NCI-H1417 treated with DMSO at 0.1 percent for 48 hours (cell line): ENCODE results near the gene UHRF2.
"Not testable (repeated sequence)": the region's sequence is repeated elsewhere in the genome, so short reads cannot be mapped to it uniquely, and the experiment has no call there.

Experiments
- DNase-seq: peaks from one replicate; lab custom pipeline; 2025; lab: John Stamatoyannopoulos, UW

UHRF2 gene

GRCh38 chr9:6428940-6429889 lies 16.2 kb downstream of the UHRF2 start:
- no peak for DNase-seq

- no peak for DNase-seq
Observed at GRCh38 chr9:6431038-6431437, 18.0 kb downstream of the UHRF2 start.

- no peak for DNase-seq
Observed at GRCh38 chr9:6433410-6433809, 20.4 kb downstream of the UHRF2 start.

GRCh38 chr9:6439051-6439703 lies 26.2 kb downstream of the UHRF2 start:
- DNase-seq, result no peak

- no peak for DNase-seq
Observed at GRCh38 chr9:6440405-6440804, 27.4 kb downstream of the UHRF2 start.

GRCh38 chr9:6441269-6441668 lies 28.3 kb downstream of the UHRF2 start:
- no peak for DNase-seq

GRCh38 chr9:6443661-6444060 lies 30.7 kb downstream of the UHRF2 start:
- no peak for DNase-seq

GRCh38 chr9:6444128-6444527 lies 31.1 kb downstream of the UHRF2 start:
- no peak for DNase-seq

- no peak for DNase-seq
Observed at GRCh38 chr9:6449086-6449485, 36.1 kb downstream of the UHRF2 start.

GRCh38 chr9:6449645-6450044 lies 36.6 kb downstream of the UHRF2 start:
- DNase-seq, result no peak

- DNase-seq, result no peak
Observed at GRCh38 chr9:6450641-6451375, 37.8 kb downstream of the UHRF2 start.

- not testable (repeated sequence) for DNase-seq
Observed at GRCh38 chr9:6455292-6455691, 42.3 kb downstream of the UHRF2 start.

GRCh38 chr9:6458704-6459103 lies 45.7 kb downstream of the UHRF2 start:
- not testable (repeated sequence) for DNase-seq

- DNase-seq, result no peak
Observed at GRCh38 chr9:6459718-6460117, 46.7 kb downstream of the UHRF2 start.

- DNase-seq, result no peak
Observed at GRCh38 chr9:6460189-6460768, 47.3 kb downstream of the UHRF2 start.

- no peak for DNase-seq
Observed at GRCh38 chr9:6461619-6462018, 48.6 kb downstream of the UHRF2 start.

GRCh38 chr9:6467006-6467625 lies 54.1 kb downstream of the UHRF2 start:
- no peak for DNase-seq

- DNase-seq, result no peak
Observed at GRCh38 chr9:6471231-6471850, 58.3 kb downstream of the UHRF2 start.

GRCh38 chr9:6473151-6473550 lies 60.2 kb downstream of the UHRF2 start:
- DNase-seq, result no peak

GRCh38 chr9:6479959-6480358 lies 67.0 kb downstream of the UHRF2 start:
- DNase-seq, result no peak

- no peak for DNase-seq
Observed at GRCh38 chr9:6484210-6484609, 71.2 kb downstream of the UHRF2 start.
